IMR-90 (cell line): ENCODE results near the gene AOX1. TPM values are rescaled to one million over a fixed set of nuclear protein-coding genes. Genes with fewer than 3 reads are reported as not detected.

Experiments
- ATAC-seq: fragments of 200-7000 bp; cut with Tn5 transposase; 2 replicates; pipeline ENCODE4 v1.9.1; 2020; ENCODE audit warnings: low read depth, mild to moderate bottlenecking, moderate library complexity
- BruUV-seq: library from RNA; stranded (reverse); fragments of 400-500 nt; replicated peaks from 2 replicates; lab custom pipeline; 2021; lab: Mats Ljungman, UMichigan
- CTCF ChIA-PET: fragments of 300-600 bp; formaldehyde crosslinking; extraction: SDS; loops from one replicate; lab custom pipeline; 2021; ENCODE audit warnings: antibody characterized with exemption; lab: Yijun Ruan, JAX
- POLR2A ChIA-PET: fragments of 300-600 bp; sonication (Branson Sonifier 250); formaldehyde crosslinking; loops from one replicate; lab custom pipeline; 2022; ENCODE audit warnings: antibody characterized with exemption; ENCODE audit not compliant: unreplicated experiment; lab: Charles Lee
- DNase-seq: peaks from one replicate; pipeline ENCODE4 v3.0.0; 2013
- H2AFZ ChIP-seq: replicated peaks from 2 replicates; pipeline ENCODE3; 2013; ENCODE audit warnings: low read length, mild to moderate bottlenecking; ENCODE audit not compliant: poor library complexity
- H2AK5ac ChIP-seq: 2 replicates; pipeline ENCODE4 v1.6.1; 2013; ENCODE audit warnings: low read depth, low read length, inconsistent platforms
- H2AK9ac ChIP-seq: replicated peaks from 2 replicates; pipeline ENCODE3; 2013; ENCODE audit warnings: mild to moderate bottlenecking, low read depth, low read length, moderate library complexity; ENCODE audit not compliant: poor library complexity
- H2BK120ac ChIP-seq: 2 replicates; pipeline ENCODE4 v1.6.1; 2013; ENCODE audit warnings: low read depth, low read length, inconsistent platforms
- H2BK15ac ChIP-seq: 3 replicates; pipeline ENCODE4 v1.6.1; 2013; ENCODE audit warnings: low read depth, low read length, inconsistent platforms
- H2BK20ac ChIP-seq: 2 replicates; pipeline ENCODE4 v1.6.1; 2013; ENCODE audit warnings: low read depth, mild to moderate bottlenecking, inconsistent platforms, low read length, moderate library complexity
- H2BK5ac ChIP-seq: 2 replicates; pipeline ENCODE4 v1.6.1; 2013; ENCODE audit warnings: mild to moderate bottlenecking, low read depth, low read length, inconsistent platforms; ENCODE audit not compliant: poor library complexity, severe bottlenecking
- H3K14ac ChIP-seq: replicated peaks from 2 replicates; pipeline ENCODE4 v1.6.1; 2013; ENCODE audit warnings: low read depth, low read length, inconsistent platforms
- H3K18ac ChIP-seq: 2 replicates; pipeline ENCODE4 v1.6.1; 2013; ENCODE audit warnings: low read depth, low read length, control low read depth
- H3K23ac ChIP-seq: 2 replicates; pipeline ENCODE4 v1.6.1; 2013; ENCODE audit warnings: low read depth, low read length, inconsistent platforms
- H3K27ac ChIP-seq: 2 replicates; pipeline ENCODE4 v1.5.1; 2013; ENCODE audit warnings: mild to moderate bottlenecking, control low read depth, low read length; ENCODE audit not compliant: insufficient read depth
- H3K27me3 ChIP-seq: 2 replicates; pipeline ENCODE4 v1.6.1; 2013; ENCODE audit warnings: low read length; ENCODE audit not compliant: control insufficient read depth, insufficient read depth
- H3K36me3 ChIP-seq: 2 replicates; pipeline ENCODE4 v1.6.1; 2013; ENCODE audit warnings: low read length, mixed read lengths; ENCODE audit not compliant: control insufficient read depth, insufficient read depth
- H3K4ac ChIP-seq: 2 replicates; pipeline ENCODE4 v1.6.1; 2013; ENCODE audit warnings: low read depth, low read length, inconsistent platforms
- H3K4me1 ChIP-seq: 2 replicates; pipeline ENCODE4 v1.6.1; 2013; ENCODE audit warnings: low read length, mixed read lengths; ENCODE audit not compliant: control insufficient read depth, insufficient read depth
- H3K4me2 ChIP-seq: 2 replicates; pipeline ENCODE4 v1.6.1; 2013; ENCODE audit warnings: low read depth, mild to moderate bottlenecking, control low read depth, low read length, moderate library complexity
- H3K4me3 ChIP-seq: 2 replicates; pipeline ENCODE4 v1.5.1; 2013; ENCODE audit warnings: low read depth, mild to moderate bottlenecking, control low read depth, low read length, moderate library complexity; ENCODE audit not compliant: insufficient read depth
- H3K56ac ChIP-seq: 2 replicates; pipeline ENCODE4 v1.6.1; 2013; ENCODE audit warnings: low read length, inconsistent platforms; ENCODE audit not compliant: insufficient read depth; ENCODE audit errors: extremely low read depth
- H3K79me1 ChIP-seq, 2 experiments: 2 replicates each; pipeline ENCODE4 v1.6.1; 2013; ENCODE audit warnings: low read length in 2 of 2, inconsistent platforms in 1 of 2, low read depth in 1 of 2
- H3K9ac ChIP-seq: 2 replicates; pipeline ENCODE4 v1.6.1; 2013; ENCODE audit warnings: low read depth, low read length, control low read depth
- H3K9me1 ChIP-seq: 2 replicates; pipeline ENCODE4 v1.6.1; 2013; ENCODE audit warnings: low read length, inconsistent platforms; ENCODE audit not compliant: insufficient read depth
- H3K9me3 ChIP-seq: 2 replicates; pipeline ENCODE4 v1.6.1; 2013; ENCODE audit warnings: low read length; ENCODE audit not compliant: control insufficient read depth, insufficient read depth
- H4K20me1 ChIP-seq: 2 replicates; pipeline ENCODE4 v1.6.1; 2013; ENCODE audit warnings: low read length, inconsistent platforms; ENCODE audit not compliant: insufficient read depth
- H4K5ac ChIP-seq: 2 replicates; pipeline ENCODE4 v1.6.1; 2013; ENCODE audit warnings: mild to moderate bottlenecking, low read depth, low read length, control low read depth
- H4K8ac ChIP-seq, 2 experiments: 2 replicates each; pipeline ENCODE4 v1.6.1; 2013; ENCODE audit warnings: low read depth in 2 of 2, low read length in 2 of 2, control low read depth in 1 of 2, inconsistent platforms in 1 of 2
- H4K91ac ChIP-seq: 2 replicates; pipeline ENCODE4 v1.6.1; 2013; ENCODE audit warnings: low read depth, low read length, inconsistent platforms; ENCODE audit not compliant: insufficient read depth
- CEBPB ChIP-seq: IDR thresholded peaks from 2 replicates; pipeline ENCODE4 v1.6.1; 2012; ENCODE audit warnings: low read depth, low read length, improper control_type of control experiment
- RAD21 ChIP-seq: IDR thresholded peaks from 2 replicates; pipeline ENCODE4 v1.6.1; 2012; ENCODE audit warnings: low read length, improper control_type of control experiment
- WGBS, 2 experiments: methylation state at CpG; one replicate each; pipeline versions ENCODE4 v1.1.5 to v1.1.7; 2013; ENCODE audit warnings: missing lambda C conversion rate in 2 of 2; ENCODE audit not compliant: insufficient read length in 1 of 2; ENCODE audit errors: extremely low coverage in 2 of 2; 5-methylcytosine and 5-hydroxymethylcytosine counted together
- dilution Hi-C: fragments of 300-500 bp; cut with HindIII; formaldehyde crosslinking; loops from one replicate; pipeline ENCODE4 v1.14.3; 2018; ENCODE audit warnings: low sequenced_read_pairs; ENCODE audit not compliant: unreplicated experiment
- in situ Hi-C: fragments of 300-500 bp; cut with MboI; formaldehyde crosslinking; loops from 3 replicates; pipeline ENCODE4 v1.14.3; 2019; ENCODE audit warnings: low sequenced_read_pairs, inconsistent platforms, mixed read lengths
- intact Hi-C: fragments of 100-400 bp; cut with micrococcal nuclease; formaldehyde crosslinking; loops from 2 replicates; pipeline ENCODE4 v1.10.0; 2022
- polyA plus RNA-seq, 3 experiments: library from polyadenylated mRNA; depleted of rRNA; stranded (reverse); fragments of >200 nt; gene quantifications; 2 replicates each; pipeline ENCODE4 v1.2.3, GENCODE V29; 2012; ENCODE audit warnings: low replicate concordance in 1 of 3
- total RNA-seq: library from RNA; depleted of rRNA; stranded (reverse); fragments of >200 nt; gene quantifications from 2 replicates; pipeline ENCODE4 v1.2.3, GENCODE V29; 2012

Gene AOX1
- total and polyA plus RNA-seq, 2 of the 4 experiments (the other 2 are of a cell fraction), result 21.7 to 59.9 TPM

DNA sequence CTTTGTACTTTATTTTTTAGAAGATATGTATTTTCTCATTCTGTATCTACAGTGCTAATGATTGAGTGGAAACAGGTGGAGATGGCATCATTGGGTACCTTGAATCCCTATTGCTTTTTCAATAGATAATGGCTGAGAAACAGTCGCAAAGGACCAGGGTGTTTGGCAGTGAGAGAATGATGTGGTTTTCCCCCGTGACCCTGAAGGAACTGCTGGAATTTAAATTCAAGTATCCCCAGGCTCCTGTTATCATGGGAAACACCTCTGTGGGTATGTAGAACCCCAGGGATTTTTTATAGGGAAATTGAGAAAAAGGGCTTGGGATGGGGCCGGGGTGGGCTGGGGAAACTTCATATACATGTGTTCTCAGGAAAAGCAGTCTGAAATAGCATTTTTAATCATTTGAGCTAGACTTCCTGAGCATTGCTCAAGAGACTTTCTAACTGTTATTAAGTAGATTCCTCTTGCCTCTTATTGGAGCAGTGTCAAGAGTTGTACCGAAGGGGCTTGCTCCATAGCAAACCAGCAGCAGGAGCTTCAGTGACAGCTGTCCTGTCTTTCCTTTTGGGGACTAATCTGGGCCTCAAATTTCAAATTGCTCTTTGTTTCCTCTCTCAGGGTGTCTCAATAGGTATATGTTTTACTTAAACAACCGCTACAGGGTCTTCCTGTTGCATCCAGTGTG lies 18.9 kb downstream of the AOX1 start:
- ChIA-PET CTCF (interaction anchor here (0.9 to 1.3 kb wide), 4 partner anchors 11 to 121 kb away, joined by 3 to 6 read pairs (median 4); partner anchors contain the start of gene AOX1), POLR2A (no interaction called here)
- H3K9me3 ChIP-seq, result no peaks in the 10 kb centered on the region
- peaks cover 3 to 7% of the 10 kb centered on the region in 2 experiments; a peak in 1 of 4 replicates for H3K79me1 ChIP-seq
- peak; percentile 30 for DNase-seq
- in situ Hi-C loops (no loop called here), dilution Hi-C loops (no loop called here), intact Hi-C loops (no loop called here)
- H3K4me3 ChIP-seq, result no peak overlapping the region
- peak overlapping the region; percentile 53 for H3K23ac ChIP-seq
- H2AFZ ChIP-seq, result peak overlapping the region; percentile 47
- H2BK5ac ChIP-seq, result peak overlapping the region; percentile 73
- H2AK9ac ChIP-seq, result no peak overlapping the region
- peaks cover 10% of the 10 kb centered on the region for H3K9me1 ChIP-seq
- H4K20me1 ChIP-seq, result no peaks in the 10 kb centered on the region
- H4K8ac ChIP-seq, result peak overlapping the region; percentile 48 to 86; a peak in 3 of 4 replicates
- peak overlapping the region; percentile 25; the same call in 2 of the 3 replicates for H2BK15ac ChIP-seq
- H3K18ac ChIP-seq, result peak overlapping the region; percentile 78; the same call in 1 of the 2 replicates
- peak overlapping the region; percentile 22 for H3K27ac ChIP-seq
- H2BK120ac ChIP-seq, result peak overlapping the region; percentile 93
- no peaks in the 10 kb centered on the region for H3K36me3 ChIP-seq
- H4K91ac ChIP-seq, result peak overlapping the region; percentile 38
- TF ChIP-seq RAD21 (no peak), CEBPB (peak; percentile 37; the same call in 1 of the 2 replicates)
- peak overlapping the region; percentile 75; the same call in 1 of the 2 replicates for H3K4me2 ChIP-seq
- H3K4ac ChIP-seq, result peak overlapping the region; percentile 48
- ATAC-seq, result 0 out of 2 replicates have a peak, but pooled peaks have one; percentile 4
- no peak overlapping the region; the same call in 1 of the 2 replicates for H4K5ac ChIP-seq
- H3K9ac ChIP-seq, result no peak overlapping the region
- peaks cover 22% of the 10 kb centered on the region for H3K4me1 ChIP-seq
- peak overlapping the region; percentile 72 for H3K14ac ChIP-seq
- no CpG with 5 or more reads among the region's 5 CpGs for WGBS, 2 experiments
- peak overlapping the region; percentile 89 for H2BK20ac ChIP-seq
- BruUV-seq, result no TSS peak
- H3K56ac ChIP-seq, result no peak overlapping the region
- H3K27me3 ChIP-seq, result no peaks in the 10 kb centered on the region
- peak overlapping the region; percentile 77; the same call in 1 of the 2 replicates for H2AK5ac ChIP-seq
